ENCODE measurements around the gene M1AP.
A peak's percentile ranks its signal among the peaks of the same experiment; 100 is the strongest.

The M1AP gene

DNA sequence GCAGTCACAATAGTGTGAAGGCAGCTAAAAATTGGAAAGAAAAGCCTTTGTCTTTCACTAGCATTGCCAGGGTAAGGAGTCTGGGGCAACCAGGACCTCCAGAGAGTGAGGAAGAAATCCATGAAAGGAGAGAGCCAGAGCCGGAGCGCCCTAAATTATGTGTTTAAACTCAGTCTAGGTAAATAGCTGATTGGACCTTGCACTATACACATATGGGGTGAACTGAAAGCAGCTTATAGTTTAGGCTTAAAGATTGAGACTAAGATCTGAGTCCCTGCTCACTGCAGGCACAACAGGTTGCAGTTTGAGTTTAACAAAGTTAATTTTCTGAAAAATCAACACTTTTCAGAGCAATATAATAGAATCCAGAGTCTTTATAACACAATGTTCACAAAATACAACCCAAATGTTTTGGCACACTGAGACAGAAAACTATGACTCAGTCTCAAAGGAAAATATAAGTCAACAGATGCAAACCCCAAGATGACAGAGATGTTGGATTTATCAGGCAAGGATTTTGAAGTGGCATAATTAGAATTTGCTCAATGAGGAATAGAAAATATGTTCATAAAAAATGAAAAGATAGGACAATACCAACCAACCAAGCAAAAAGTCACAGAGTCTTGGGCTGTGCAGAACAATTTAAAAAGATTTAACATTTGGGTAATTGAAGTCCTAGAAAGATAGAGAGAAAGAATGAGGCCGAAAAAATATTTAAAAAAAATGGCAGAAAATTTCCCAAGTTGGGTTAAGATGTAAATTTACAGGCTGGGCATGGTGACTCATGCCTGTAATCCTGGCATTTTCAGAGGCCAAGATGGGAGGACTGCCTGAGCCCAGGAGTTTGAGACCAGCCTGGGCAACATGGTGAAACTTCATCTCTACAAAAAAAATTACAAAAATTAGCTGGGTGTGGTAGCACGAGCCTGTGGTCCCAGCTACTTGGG is 54.0 kb downstream of the M1AP start:
- no peak for DNase-seq

DNA sequence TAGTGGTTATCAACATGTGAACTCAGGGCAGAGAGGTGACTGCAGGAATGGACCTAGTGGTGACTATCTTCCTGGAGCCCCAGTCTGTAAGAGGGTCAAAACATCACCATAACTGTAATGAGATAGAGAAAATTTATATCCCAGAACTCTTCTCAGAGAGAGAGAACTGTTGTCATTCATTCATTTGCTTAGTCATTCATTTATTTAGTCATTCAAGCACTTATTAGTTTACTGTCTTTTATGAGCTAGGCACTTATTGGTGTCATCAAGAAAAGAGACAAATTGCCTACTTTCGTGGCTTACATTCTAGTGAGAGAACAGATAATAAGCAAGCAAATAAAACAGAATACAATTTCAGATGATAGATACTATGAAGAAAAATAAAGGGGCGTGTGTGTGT is 59.5 kb downstream of the M1AP start:
- no peak for DNase-seq

DNA sequence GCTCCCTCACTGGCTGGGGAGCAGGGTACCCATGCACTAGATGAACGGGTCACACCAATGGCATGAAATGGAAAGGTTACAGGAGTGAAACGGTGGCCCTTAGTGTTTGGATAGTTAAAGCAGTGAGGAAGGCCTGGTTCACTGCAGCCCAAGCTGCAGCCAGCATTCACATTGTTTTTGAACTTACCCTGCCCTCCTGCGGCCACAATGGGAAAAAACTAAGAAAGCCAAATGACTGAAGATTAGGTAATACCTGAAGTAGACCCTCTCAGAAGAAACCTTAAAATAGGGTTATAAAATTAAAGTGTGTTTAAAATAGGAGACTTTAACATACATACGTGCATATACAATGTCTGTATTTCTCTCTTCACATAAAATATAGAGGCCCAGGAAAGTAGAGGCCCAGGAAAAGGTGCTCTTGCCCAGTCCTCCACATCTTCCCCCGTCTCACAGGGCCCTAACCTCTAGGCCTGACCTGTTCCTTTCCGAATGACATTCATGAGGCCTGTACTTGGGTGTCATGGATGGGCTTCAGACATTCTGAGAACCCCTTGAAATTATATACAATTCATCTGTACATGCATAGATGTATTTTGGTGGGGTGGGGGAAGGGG is 60.4 kb downstream of the M1AP start:
- DNase-seq, result peak; percentile 73

DNA sequence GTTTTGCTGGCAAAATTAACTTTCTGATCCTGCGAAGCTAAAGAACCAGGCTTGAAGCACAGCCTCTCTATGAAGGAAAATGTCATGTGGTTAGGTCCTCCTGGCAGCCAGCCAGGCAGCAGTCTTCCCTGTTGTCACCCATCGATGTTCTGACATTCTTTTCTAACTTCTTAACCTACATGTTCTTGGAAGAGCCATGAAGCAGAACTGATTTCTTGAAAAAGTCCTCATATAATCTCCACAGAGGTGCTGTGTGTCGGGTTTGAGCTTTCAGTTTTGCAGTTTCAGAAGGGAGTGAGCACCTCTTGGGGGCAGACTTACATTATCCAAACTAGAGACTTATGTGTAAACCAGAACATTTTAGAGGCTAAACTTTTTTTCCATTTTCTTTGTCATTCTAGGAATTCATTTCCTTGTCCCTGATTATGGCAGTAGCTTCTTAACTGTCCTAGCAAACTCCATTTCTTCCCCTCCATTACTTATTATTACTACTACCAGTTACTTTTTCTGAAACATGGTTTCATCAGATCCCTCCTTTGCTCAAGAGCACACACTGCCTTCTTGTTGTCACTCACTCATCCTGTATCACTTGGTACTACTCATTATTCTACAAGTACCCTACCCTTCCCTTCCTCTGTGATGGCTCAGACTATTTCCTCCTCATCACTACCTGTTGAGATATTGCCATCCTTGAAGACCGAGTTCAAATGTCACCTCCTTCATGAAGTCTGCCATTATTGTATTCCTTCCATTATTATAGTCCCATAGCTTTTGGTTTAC is 62.5 kb downstream of the M1AP start:
- no peak for DNase-seq

DNA sequence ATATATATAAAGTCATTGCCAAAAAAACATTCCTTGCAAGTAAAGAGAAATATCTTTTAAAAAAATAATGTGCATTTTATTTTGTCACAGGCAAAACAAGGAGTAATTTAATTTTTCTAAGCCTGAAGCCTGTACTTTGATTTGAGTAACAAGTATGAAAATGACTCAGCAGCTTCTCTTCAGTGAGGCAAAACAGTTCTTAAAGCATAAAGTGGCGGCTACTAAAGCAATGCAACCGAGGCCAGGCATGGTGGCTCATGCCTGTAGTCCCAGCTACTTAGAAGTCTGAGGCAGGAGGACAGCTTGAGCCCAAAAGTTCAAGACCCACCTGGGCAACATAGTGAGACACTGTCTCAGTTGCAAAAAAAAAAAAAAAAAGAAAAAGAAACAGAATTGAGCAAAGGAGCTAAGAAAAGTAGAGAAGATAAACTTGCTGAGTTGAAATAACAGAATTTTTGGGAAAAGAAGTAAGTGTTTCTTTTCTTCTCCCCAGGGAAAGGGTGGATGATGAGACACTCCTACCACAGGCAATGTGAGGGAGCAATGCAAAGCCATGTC is 64.0 kb downstream of the M1AP start:
- peak; percentile 45 for DNase-seq

DNA sequence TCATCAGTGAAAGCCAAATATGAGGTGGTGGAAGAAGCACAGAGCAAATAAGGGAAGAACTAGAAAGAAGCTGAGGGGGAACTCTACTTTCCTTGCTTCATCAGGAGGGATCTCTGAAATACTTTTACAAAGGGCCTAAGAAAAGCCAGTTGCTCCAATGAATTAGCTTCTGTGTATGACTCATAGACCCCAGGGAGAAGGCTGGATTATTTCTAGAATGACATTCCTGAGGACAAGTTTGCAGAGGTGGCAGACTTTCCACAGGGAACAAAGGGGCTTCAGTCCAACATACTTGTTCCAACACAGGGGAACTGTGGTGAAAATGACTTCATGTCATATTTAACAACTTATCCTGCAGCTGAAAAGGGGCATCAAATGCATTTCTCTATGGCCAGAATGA is 64.6 kb downstream of the M1AP start:
- DNase-seq, result peak; percentile 69

DNA sequence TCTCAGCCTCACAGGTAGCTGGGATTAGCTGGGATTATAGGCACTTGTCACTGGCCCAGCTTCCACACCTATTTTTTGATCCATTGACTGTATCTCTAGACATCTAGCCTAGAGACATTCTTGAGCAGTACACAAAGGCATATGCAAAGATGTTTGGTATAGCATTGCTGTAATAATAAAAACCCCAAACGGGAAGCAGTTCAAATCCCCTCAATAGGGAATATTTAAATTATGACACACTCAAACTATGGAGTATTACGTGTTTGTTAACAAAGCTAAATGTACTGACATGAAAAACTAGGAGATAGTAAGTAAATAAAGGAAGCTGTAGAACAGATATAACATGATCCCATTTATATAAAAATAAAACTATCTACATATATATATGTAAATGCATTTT is 65.9 kb downstream of the M1AP start:
- DNase-seq, result no peak

DNA sequence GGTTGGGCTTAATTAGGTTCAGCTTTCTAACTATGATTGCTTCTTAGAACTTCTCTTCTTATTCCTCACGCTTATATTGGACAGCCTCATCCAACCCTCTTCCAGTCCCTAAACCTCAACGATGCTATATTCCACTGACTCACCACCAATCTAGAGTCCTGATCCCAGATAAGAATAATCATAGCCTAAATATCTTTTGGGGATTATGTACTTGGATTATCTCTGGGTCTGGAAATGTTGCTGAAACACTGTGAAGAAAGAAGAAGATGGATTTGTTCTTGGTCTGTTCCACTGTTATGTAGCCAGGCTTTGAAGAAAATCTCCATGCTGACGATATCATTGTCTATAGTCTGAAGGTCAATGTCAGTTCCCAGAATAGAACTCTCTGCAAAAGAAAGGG is 66.7 kb downstream of the M1AP start:
- no peak for DNase-seq

DNA sequence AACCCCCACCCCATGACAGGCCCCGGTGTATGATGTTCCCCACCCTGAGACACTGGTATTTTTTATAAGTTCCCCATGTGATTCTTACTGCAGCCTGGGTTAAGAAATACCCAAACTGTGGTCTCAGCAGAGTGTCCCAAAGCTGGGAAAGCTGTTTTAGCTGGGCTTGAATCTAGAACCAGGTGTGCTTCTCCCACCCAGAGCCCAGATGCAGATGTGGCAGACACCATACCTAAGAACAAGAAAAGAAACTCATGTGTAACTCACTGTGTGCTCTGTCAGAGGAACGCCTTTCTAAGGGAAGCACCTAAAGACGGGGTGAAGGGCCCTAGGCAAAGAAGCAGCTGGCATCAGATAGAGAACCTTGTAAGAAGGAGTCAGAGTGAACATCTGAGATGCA is 69.7 kb downstream of the M1AP start:
- no peak for DNase-seq

DNA sequence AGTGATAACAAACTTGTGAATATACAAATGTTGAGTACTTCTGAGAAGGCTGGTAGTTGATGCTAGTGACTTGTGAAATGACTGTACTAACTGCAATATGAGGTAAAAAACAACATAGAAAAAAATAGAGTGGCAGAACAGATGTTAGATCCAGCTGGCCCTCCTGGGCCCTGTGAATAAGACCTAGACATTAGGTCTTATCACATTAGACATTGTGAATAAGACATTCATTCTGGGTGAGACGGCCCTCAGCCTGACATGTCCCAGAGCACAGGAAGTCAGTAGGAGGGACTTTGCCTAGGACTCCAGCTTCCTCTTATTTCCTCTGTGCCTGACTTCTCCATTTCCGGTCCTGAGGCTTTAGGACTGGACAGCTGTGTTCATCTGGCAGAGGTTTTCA is 70.7 kb downstream of the M1AP start:
- no peak for DNase-seq

DNA sequence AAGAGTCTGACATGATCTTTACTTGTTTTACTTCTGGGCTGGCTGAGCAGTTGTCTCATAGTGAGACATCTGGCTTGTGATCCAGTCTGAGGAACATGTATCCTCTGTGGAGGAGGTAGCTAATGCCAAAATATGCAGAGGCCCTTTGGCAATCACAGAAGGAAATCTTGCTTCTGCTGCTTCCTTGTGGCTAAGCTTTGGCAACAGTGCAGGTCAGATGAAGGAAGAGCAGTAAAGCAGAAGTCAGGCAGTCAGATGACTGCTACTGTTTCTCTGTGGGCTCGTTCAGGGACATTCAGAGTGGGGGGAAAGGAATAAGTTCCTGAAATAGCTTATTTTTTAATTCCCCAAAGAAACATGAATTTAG is 71.3 kb downstream of the M1AP start:
- peak; percentile 89 for DNase-seq

DNA sequence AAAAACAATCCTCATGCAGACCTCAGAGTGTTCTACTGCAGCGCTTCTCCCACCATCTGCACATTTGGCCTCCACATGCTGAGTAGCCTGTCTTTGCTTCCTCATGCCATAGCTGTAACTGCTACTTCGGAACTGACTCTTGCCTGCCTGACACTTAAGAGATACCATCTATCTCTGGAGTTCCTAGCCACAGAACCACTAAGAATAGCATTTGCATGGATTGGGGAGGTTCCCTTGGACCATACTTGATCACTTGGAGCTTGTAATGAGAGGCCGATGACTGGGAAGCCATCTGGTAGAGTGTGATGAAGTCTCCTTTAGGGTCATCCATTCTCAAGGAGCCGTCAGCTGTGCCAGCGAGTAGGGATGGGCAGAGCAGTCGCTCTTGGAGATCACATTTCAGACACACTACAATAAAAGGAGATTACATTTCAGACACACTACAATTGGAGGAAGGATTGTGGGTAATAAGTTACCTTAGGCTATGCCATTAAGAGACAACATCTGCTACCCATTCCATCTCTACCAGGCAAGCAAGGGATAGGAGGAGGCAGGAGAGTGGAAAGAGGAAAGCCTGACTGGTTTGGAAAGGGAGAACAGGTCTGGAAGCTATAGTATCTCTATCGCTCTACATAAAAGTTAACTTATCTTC is 71.8 kb downstream of the M1AP start:
- DNase-seq, result peak; percentile 82

DNA sequence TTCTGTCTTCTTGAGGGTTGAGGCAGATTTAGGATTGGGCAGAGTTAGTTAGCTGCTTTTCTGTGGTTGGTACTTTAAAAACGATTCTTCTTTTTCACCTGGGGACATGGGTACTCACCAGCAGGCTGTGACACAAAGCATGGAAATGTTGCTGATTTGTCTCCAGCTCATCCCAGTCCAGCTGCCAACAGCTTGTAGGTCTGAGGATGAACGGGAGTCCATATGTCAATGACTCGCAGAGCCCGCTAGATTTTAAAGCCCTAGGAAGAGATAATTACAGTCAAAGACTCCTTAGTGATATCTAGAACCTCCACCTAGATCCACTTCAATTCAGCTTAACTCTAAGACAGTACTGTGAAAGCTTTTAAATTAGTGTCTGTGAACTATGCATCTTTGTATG is 72.8 kb downstream of the M1AP start:
- DNase-seq, result no peak

DNA sequence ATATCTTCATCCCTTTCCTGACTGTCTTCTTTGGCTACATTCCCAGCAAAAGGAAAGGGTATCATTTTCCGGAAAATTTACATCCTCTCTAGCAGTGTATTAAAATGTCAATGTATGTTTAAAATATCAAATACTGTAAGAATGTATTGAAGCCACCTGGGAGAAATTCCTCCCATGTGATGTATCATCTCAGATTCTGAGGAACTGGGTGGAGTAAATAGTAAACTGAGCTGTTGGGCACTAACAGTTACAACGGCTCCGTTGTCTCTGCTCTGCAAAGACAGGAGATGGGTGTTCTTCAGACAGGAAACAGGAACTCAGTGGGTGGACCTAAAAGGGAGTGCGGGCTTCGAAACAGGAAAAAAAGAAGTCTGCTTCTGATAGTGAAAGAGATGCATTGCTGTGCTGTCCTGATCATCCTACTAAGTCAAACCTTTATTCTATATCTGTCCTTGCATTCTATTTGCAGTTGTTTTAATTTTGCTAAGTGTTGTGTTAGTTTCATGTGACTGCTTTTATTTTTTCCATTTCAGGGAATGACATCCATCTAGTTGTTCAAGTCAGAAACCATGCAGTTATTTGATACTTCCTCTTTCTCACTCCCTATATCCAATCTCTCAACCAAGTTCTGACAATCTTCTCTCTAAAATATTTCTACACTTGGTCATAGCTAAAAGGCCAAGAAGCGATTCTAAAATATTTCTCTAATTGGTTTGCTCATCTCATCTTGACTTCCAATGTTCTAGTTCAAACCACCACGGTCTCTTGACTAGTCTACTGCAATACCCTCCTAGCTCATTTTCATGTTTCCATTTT is 74.2 kb downstream of the M1AP start:
- DNase-seq, result peak; percentile 75

DNA sequence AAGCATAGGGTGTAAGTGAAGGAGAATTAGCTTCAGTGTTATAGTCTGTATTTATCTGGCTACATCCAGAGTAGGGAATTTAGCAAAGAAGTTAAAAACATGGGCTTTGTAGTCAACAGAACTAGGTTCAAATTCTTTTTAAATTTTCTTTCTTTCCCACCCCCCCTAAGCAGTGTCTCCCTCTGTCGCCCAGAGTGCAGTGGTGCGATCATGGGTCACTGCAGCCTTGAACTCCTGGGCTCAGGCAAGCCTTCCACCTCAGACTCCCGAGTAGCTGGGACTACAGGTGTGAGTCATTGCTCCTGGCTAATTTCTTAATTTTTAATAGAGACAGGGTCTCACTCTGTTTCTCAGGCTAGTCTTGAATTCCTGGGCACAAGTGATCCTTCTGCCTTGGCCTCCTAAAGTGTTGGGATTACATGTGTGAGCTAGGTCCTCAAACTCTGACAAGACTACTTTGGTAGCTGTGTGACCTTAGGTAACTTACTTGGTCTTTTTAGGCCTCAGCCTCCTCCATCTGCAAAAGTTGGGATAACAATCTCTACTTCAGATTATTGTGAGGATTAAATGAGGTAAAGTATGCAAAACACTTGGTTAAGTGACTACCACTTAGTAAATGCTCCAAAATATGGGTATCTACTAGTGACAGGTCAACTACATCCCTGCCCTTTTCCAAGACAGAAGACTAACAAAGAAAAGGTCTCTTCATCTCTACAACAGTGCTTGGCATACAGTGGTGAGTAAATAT is 75.8 kb downstream of the M1AP start:
- DNase-seq, result no peak

DNA sequence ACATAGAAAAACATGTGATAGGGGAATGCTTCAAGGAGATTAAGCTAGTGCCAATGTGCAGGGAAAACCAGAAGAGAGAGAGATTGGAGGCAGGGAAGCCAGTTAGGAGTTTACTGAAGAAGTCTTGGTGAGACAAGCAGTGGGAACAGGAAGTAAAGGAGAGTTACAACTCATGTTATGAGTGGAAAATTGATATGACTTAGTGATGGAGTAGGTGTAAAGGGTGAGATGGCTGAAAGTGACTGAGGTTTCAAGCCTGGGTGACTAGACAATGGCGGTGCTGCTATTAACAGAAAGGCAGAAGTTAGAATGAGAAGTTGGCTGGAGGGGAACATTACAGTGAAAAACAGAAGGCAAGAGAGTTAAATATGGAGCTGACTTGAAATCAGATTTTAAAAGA is 77.1 kb downstream of the M1AP start:
- DNase-seq, result no peak

DNA sequence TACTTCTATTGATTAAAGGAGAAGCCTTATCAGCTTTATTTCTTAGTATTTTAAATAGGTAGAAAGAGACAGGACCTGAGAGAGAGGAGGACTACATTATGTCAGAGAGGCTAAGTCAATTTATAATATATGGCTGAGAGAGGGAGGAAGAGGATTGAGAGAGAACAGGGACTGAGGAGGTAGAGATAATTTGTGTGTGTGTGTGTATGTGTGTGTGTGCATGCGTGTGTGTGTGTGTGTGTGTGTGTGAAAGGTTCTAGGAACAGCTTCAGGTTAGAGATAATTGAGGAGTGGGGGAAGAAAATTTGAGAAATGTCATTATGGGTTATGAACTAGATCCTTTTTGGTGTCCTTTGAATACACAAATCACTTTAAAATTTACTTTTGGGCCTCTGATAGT is 78.4 kb downstream of the M1AP start:
- no peak for DNase-seq

DNA sequence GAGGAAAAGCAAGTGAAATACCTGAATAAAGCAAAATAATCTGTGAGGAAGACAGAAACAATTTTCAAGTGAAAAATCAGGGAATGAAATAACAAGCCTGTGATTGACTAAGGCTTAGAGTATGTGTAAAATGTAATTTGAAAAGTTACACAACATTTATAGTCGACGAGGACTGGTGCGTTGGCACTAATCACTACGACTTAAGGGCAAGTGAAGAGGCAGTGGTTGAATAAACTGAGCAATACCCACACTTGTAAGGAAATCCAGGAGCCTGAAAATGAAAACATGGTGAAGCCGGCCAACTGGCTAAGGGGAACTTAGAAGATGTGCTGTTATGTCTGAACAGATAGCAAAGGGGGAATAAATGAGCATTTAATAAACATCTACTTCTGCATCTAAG is 80.2 kb downstream of the M1AP start:
- DNase-seq, result peak; percentile 86

DNA sequence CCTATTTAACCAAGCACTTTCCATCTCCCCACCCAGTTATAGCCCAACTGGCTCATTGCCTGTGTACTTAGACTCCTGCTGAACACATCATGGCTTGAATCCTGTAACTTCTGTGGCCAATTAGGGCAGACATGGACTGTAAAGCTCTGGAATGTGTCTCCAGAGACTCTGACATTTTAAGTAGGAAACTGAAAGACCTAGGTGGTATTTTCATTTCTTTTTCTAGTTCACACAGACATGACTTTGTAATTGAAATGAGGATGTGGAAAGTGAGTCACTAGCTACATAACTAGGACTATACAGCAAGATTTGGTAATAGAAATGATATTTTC is 81.4 kb downstream of the M1AP start:
- peak; percentile 98 for DNase-seq

DNA sequence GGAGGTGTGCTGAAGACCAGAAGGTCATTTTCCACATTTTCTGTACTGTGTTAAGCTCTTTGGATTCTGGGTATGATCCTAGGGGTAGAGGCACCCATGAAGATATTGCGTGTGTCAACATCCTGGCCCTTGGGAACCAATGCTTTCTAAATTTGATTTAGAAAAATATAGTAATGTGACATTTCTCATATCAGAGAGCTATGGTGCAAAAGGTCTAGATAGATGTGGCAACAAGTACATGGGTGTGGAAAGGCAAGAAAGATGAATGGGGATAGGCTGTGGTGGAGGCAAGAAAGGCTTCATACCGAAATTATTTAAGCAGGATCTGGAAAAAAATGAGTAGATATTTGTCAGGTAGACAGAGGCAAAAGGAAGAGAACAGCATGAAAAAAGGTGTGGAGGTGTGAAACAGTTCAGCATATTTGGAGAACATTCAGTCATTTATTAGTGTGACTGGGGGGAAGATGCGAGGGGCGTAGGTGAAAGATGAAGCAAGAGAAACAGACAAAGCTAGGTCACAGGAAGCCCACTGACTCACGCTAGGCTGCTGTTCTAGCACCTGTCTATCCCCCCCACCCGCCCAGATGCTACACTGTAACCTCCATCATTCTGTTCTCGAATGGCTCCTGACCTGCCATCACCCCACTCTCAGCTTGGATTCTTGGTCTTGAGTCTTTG is 81.9 kb downstream of the M1AP start:
- no peak for DNase-seq

DNA sequence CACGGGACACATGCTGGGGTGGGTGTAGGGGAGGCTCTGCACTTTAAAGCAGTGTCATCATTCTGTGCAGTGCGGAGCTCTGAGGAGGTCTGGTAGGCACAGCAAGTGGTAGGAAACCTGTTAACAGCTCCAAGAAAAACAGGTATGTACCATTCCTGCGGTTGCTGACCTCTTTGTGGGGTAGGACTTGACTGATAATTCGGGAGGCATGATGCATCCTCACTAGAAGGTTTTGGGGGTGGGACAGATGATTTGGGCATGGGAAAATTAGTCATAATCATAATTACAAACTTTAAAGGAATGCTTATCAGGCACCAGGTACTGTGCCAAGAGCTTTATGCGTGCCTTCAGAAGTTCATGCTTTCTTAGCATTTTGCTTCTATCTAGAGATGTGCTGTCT is 83.9 kb downstream of the M1AP start:
- peak; percentile 57 for DNase-seq

Measured in fibroblast of skin of abdomen (primary cell).